GM19395 (cell line): ENCODE measurements around the gene CLRN3.

ENCODE experiments used
- ATAC-seq: cut with Tn5 transposase; IDR thresholded peaks from one replicate; pipeline ENCODE4 v1.9.1; 2021; ENCODE audit warnings: mild to moderate bottlenecking, moderate library complexity; ENCODE audit not compliant: unreplicated experiment

The CLRN3 gene

DNA sequence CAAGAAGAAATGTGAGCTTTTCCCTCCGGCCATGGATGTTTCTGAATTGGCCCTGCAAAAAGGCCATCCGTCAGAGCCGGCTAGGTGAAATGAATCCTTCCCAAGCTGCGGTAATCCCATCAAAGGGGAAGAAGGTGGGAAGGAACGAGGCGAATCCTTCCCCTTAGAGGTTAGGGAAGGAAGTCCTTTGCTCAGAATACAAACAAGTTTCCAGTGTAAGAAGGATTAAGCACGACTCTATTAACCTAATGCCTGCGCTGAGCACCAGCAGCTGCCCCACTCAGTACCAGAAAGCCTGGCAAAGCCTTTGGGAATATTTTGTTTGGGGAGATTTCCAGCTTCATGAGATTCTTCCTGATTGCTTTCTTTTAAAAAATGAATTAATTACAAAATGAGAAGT is 42.8 kb downstream of the CLRN3 start:
- ATAC-seq = no peak

- no peak for ATAC-seq
These were observed 43.5 kb downstream of the CLRN3 start for GRCh38 chr10:127849224-127849623.

DNA sequence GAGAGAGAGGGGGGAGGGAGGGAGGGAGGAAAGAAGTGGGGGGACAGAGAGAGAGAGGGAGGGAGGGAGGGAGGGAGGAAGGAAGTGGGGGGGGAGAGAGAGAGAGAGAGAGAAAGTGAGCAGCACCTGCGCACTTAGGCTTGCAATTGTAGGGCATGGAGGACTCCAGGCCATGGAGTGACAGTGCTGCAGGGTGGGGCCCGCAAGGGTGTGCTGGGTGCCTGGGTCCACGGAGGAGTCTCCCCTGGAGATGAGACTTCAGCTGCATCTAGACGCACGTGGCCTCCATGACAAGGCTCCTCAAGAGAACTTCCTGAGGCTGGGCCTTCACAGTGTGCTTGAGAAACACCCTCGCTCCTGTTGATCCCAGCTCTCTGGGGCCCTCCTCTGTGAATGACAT is 44.5 kb downstream of the CLRN3 start:
- no peak for ATAC-seq

GRCh38 chr10:127845756-127846155 is 47.0 kb downstream of the CLRN3 start:
- ATAC-seq = no peak

DNA sequence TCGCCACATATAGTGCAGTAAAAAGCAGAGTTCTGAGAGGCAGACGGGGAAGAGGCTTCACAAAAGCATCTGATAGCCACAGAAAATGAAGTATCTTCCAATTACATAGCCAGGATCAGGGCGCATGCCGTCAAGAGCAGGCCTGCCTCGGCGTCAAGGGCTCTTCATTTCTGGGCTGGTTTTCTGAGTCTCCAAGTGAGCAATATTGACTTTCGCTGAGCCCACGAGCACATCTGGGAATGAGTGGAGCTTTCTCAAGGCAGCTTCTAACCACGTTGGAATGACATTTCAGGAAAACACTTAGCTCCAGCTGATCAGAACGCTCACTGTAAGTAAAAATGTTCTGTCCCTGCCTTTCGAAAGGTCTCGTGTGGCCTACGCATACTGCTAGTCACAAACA is 51.9 kb downstream of the CLRN3 start:
- no peak for ATAC-seq

DNA sequence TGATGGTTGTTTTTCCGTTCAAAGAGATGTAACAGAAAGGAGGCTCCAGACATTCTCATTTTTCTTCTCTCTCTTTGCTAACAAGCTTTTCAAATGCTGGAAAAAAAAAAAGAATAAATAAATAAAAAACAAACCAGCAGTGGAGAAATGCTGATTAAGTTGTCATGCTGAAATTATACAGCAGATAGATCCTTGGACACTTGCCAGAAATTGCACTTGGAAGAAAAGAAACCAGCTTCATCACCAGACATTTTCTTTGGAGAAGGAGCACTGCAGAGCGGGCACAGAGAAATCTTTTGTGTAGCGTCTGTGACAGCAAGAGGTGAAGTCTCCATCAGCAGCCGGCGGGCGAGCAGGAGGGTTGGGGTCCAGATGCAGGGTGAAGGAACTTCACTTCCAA is 55.8 kb downstream of the CLRN3 start:
- no peak for ATAC-seq

DNA sequence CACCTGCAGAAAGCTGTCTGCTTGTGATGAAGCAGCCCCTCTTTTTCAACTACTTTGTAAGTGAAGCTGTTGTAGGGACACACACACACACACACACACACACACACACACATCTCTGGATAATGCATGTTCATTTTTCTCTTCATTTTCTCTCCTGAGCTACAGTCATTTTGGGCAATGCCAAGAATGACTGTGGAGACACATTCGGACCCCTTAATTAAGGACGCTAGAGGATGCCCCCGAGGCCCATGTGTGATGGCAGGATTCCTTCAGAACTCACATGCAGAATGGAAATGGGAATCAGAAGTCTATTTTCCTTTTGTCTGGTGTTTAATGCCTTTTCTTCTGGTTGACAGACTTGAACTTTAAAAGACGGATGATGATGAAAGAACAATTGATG is 56.6 kb downstream of the CLRN3 start:
- no peak for ATAC-seq

- ATAC-seq = no peak
These were observed 58.0 kb downstream of the CLRN3 start for GRCh38 chr10:127834791-127835190.

GRCh38 chr10:127834221-127834620 is 58.5 kb downstream of the CLRN3 start:
- no peak for ATAC-seq

DNA sequence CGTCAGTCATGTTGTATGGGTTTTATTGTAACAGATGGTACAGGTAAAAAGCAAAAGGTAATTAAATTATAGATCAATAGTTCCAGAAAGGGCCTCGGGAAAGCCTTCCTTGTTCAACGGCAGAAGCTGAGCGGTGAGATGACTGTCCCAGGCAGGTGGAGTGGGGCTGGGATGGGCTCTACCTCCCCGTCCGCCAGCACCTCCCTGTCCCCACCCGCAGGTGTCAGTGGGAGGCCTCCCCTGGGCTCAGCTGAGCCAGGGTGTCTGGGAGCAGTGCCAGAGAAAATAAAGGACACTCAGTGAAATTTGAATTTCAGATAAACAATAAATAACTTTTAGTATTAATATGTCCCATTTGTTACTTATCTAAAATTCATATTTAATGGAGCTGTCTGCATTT is 58.9 kb downstream of the CLRN3 start:
- ATAC-seq = no peak

DNA sequence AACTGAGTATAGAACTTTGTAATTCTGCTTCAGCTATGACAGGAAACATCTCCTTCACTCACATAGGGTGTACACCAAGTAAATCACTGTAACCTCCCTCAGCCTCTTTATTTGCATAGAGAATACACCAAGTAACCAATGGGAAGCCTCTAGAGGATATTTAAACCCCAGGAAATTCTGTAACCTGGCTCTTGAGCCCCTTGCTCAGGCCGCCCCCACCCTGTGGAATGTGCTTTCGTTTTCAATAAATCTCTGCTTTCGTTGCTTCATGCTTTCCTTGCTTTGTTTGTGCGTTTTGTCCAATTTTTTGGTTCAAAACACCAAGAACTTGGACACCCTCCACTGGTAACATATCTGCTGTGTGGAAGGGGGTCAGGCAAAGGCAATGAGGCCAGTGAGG is 60.2 kb downstream of the CLRN3 start:
- ATAC-seq = no peak

DNA sequence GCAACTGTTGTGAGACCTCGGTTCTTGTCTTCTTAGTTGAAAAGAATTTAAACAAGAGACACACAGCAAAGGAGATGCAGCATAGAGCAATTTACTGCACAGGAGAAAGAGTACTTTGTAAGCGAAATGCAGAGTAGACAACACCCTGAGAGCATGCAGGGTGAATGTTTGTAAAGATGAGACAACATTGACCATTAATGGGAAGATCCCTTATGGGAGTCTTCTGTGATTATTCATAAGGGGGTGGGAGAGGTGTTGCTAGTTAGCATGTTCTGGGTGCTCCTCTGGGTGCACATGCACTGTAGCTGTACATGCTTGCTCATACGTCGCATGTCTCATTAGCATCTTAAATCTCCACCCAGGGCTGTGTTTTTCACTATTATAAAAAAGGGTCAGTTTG is 62.3 kb downstream of the CLRN3 start:
- ATAC-seq = no peak
